A549 treated with DMSO at 1 μM for 4 hours (cell line): ENCODE data around the gene SLC6A16. TPM values are rescaled to one million over a fixed set of nuclear protein-coding genes. Genes with fewer than 3 reads are reported as not detected.

Experiments used
- total RNA-seq: library from RNA; stranded (reverse); fragments of 200-300 nt; extraction: Qiagen RNA extraction; gene quantifications from 5 replicates; pipeline ENCODE4 v1.2.3, GENCODE V29; 2022; ENCODE audit warnings: low read depth

The SLC6A16 gene
- total RNA-seq = 1.1 to 1.6 TPM (median 1.2 TPM) in 5 replicates

GRCh38 chr19:49324801-49325576, at the start of gene SLC6A16:
Gene SLC6A16, minus strand, starts transcription at chr19:49325191. Its CDS starts 13,844 bp downstream, at chr19:49311347.

GRCh38 chr19:49363268-49364082, 38.5 kb upstream of the SLC6A16 start, which contains the start of gene DKKL1:
Gene DKKL1, plus strand, starts transcription at chr19:49363877. Its CDS starts 122 bp downstream, at chr19:49363999.

GRCh38 chr19:49362048-49362928, 37.3 kb upstream of the SLC6A16 start, which contains the start of gene TEAD2:
Gene TEAD2, minus strand, starts transcription at chr19:49362416. Its CDS starts 2,341 bp downstream, at chr19:49360075.

DNA sequence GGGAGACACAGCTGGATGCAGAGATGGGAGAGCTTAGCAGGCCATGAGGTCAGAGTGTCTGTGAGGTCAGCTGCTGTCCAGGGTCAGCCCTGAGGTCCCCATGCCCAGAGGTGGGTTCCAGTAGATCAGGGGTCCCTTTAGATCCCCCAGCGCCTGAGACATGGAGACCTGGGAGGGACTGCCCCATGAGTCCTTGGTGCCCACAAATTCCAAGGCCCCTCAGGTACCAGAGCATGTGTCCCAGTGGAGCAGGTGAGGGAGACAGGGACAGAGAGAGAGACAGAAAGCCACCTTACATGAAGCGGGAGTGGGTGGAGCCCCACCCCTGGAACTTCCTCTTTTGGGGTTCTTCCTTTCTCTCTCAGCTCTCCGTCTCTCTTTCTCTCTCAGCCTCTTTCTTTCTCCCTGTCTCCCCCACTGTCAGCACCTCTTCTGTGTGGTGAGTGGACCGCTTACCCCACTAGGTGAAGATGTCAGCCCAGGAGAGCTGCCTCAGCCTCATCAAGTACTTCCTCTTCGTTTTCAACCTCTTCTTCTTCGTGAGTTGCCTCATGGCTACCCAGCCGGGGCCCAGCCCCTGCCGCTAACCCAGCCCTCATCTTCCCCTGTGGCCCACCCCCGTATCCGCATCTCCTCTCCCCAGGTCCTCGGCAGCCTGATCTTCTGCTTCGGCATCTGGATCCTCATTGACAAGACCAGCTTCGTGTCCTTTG, 10.2 kb upstream of the SLC6A16 start, which contains the start of gene CD37:
CD37 (plus strand) TSS at position 336 of the 713 bp plus-strand sequence; CDS start at position 471, 135 bp downstream.

Other genes with a start within 250 kb of the SLC6A16 start
- 283 to 359 TPM (median 313 TPM) in 5 replicates for gene SNRNP70, start 239.7 kb downstream of the SLC6A16 start, total RNA-seq
- gene LIN7B, start 210.8 kb downstream of the SLC6A16 start, total RNA-seq = 4.9 to 7.1 TPM (median 5.6 TPM) in 5 replicates
- gene C19orf73, start 206.0 kb downstream of the SLC6A16 start, total RNA-seq = 1.3 to 2.2 TPM (median 2.0 TPM) in 5 replicates
- 6.5 to 8.7 TPM (median 7.2 TPM) in 5 replicates for gene PPFIA3, start 205.6 kb downstream of the SLC6A16 start, total RNA-seq
- 0.03 TPM in 1 of 5 replicates, not detected in the others for gene HRC, start 169.8 kb downstream of the SLC6A16 start, total RNA-seq
- gene TRPM4, start 167.4 kb downstream of the SLC6A16 start, total RNA-seq = 7.3 to 8.9 TPM (median 8.6 TPM) in 5 replicates
- not detected in 5 replicates for gene CD37, start 10.2 kb upstream of the SLC6A16 start, total RNA-seq
- 14.1 to 23.1 TPM (median 18.6 TPM) in 5 replicates for gene TEAD2, start 37.2 kb upstream of the SLC6A16 start, total RNA-seq
- 0.33 to 0.78 TPM (median 0.62 TPM) in 5 replicates for gene DKKL1, start 38.7 kb upstream of the SLC6A16 start, total RNA-seq
- gene KASH5, start 63.1 kb upstream of the SLC6A16 start, total RNA-seq = not detected in 5 replicates
- gene PTH2, start 98.2 kb upstream of the SLC6A16 start, total RNA-seq = not detected in 5 replicates
- 0.07 to 0.22 TPM (median 0.18 TPM) in 4 of 5 replicates, not detected in the other for gene GFY, start 100.2 kb upstream of the SLC6A16 start, total RNA-seq
- 0.49 to 0.63 TPM (median 0.61 TPM) in 5 replicates for gene SLC17A7, start 116.3 kb upstream of the SLC6A16 start, total RNA-seq
- gene PIH1D1, start 126.6 kb upstream of the SLC6A16 start, total RNA-seq = 87.2 to 97.5 TPM (median 96.7 TPM) in 5 replicates
- gene ALDH16A1, start 128.0 kb upstream of the SLC6A16 start, total RNA-seq = 14.5 to 29.0 TPM (median 22.6 TPM) in 5 replicates
- gene FLT3LG, start 149.0 kb upstream of the SLC6A16 start, total RNA-seq = 0.68 to 1.7 TPM (median 1.2 TPM) in 5 replicates
- 3,835 to 4,657 TPM (median 3,991 TPM) in 5 replicates for gene RPL13A, start 162.4 kb upstream of the SLC6A16 start, total RNA-seq
- gene RPS11, start 171.2 kb upstream of the SLC6A16 start, total RNA-seq = 3,649 to 5,162 TPM (median 3,839 TPM) in 5 replicates
- gene FCGRT, start 187.5 kb upstream of the SLC6A16 start, total RNA-seq = 26.1 to 29.8 TPM (median 28.3 TPM) in 5 replicates
- gene RCN3, start 202.8 kb upstream of the SLC6A16 start, total RNA-seq = 1.5 to 2.1 TPM (median 1.7 TPM) in 5 replicates